Kidney glomerular epithelial cell (primary cell): Measurements from ENCODE around the gene ZNF519.
"Not testable (repeated sequence)": the region's sequence is repeated elsewhere in the genome, so short reads cannot be mapped to it uniquely, and the experiment has no call there.

Experiments used
- DNase-seq: peaks from one replicate; lab custom pipeline; 2025; lab: John Stamatoyannopoulos, UW

Gene ZNF519

DNA sequence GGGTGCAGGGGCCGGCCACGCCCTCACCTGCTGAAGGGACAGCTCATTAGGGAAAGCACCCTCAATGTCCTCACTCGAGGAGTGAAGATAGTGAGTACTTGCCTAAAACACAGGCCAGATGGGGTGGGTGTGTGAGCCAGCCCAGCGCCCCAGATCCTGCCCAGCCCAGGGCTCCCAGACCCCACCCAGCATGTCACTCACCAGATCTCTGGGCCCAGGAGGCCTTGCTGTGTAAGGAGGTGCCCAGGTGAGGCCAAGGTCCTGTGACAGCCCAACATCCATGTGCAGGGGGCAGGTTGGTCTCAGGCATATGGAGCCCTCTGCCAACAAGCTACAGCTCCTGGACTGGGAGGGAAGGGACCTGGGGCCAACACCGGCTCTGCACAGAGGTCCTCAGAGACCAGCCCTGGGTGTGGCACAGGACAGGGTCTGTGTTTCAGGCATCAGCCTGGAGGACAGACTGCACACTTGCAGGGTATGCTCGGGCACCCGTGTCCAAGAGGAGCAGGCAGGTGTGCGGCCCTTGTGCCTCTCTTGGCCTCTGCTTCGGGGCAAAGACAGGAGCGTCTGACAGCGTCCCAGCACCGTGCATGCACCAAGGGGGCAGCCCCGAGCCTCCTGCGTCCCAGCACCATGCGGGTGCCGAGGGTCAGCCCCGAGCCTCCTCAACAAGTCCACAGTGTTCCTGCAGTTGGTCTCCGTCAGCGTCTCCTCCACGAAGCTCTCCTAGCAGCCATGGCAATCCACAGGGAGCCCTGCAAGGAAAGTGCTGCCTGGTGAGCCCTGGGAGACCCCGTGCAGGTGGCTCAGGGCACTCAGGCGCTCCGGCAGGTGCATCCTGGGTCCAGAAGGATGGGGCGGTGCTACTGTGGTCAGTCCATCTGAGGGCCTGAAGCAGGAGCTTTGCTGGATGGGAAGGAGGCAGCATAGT lies 16.0 kb upstream of the ZNF519 start:
- not testable (repeated sequence) for DNase-seq

DNA sequence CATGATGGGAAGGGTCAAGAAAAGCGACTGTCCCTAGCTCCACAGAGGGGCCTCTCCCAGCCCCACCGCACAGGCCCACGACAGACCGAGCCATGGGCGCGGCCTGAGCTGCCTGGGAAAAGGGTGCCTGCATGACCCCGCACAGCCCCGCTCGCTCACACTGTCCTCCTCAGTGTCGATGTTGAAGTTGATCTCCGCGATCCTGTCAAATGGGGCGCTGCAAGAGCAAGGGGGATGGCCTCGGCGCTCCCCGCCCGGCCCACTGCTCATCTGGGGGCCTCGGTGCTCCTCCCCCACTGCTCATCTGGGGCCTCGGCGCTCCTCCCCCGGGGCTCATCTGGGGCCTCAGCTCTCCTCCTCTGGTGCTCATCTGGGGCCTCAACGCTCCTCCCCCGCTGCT lies 14.5 kb upstream of the ZNF519 start:
- DNase-seq: not testable (repeated sequence)

DNA sequence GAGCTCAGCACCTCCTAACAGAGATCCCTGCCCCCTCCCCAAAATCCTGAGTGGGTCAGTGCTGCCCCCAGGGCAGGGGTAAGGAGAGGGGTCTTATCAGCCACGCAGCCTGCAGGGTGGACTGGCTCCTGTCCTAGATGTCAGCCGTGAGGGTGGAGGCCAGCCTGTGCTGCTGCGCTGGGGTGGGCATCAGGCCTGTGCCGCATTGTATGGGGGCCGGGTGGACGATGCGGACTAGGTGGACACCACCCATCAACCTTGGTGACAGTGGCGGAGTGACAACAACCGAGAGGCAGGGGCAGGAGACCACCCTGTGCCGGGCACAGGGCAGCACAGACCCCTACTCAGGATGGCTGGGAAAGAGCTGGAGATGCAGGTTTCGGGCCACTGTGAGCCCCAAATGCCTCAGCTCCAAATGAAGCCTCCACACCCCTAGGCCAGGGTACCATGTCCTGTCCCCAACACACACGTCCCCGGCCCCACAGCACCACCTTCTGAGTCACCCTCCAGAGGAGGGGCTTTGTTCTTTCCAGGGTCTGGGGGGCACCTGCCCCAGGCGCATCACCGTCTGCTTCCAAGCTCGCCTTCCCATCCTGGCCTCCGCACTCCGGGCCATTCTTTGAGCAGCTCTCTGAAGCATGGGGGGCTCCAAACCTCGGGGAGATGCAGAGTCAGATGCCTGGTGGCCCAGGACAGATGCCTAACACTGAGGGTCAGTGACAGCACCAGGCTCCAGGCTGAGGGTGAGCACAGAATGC lies 13.5 kb upstream of the ZNF519 start:
- not testable (repeated sequence) for DNase-seq

DNA sequence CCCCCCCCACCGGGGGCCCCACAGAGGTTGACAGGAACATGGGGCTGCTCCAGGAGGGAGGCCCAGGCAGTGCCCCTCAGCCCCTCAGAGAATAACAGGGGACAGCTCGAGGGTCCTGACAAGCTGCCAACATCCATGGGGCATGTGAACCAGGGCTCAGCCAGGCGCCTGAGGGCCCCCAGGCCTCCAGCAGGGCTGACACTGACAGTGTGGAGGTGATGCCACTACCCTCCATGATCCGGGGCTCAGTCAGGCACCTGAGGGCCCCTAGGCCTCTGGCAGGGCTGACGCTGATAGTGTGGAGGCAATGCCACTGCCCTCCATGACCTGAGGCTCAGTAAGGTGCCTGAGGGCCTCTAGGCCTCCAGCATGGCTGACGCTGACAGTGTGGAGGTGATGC lies 12.8 kb upstream of the ZNF519 start:
- DNase-seq: not testable (repeated sequence)

DNA sequence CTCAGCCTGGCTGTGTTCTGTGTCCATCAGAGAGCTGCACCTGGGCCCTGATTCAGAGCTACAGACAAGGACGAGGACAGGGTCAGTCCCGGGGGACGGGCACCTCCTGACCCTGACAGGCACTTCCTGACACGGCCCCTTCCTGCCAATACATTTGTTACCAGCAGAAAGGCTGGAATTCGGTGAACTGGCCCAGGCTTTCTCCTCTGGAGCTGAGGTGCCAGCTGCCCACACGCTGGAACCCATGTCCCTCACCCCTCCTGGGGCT lies 12.3 kb upstream of the ZNF519 start:
- DNase-seq: no peak

DNA sequence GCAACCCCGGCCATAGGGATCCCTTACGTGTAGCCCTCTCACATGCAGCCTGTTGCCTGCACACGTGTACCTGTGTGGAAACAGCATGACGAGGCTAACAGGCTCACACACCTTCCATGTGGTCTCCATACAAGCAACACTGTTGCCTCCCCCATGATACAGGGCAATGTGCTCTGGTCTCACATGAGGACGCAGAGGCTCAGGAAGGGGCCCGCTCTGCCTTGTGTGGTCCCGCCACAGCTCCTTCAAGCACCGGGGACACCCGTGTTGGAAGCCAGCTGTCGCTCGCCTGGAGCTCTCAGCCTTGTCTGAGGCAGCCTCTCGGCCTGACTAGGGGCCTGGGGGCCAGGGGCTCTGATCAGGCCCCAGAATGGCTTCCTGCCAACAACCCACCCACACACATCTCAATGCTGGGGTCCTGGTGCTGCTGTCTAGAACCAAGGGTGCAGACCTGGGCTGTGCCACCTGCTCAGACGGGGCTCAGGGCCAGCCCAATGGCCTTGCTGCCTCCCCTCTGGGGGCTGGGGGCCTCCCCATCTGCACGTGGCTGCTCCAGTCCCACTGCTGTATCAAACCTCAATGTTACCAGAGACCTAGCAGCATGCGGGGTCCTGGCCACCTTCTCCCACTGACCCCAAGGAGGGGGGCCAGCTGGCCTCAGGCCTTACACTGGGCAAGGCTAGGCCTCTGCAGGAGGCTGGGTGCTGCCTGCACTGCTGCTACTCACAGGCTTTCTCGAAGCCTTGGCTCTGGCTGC lies 11.8 kb upstream of the ZNF519 start:
- DNase-seq: not testable (repeated sequence)

DNA sequence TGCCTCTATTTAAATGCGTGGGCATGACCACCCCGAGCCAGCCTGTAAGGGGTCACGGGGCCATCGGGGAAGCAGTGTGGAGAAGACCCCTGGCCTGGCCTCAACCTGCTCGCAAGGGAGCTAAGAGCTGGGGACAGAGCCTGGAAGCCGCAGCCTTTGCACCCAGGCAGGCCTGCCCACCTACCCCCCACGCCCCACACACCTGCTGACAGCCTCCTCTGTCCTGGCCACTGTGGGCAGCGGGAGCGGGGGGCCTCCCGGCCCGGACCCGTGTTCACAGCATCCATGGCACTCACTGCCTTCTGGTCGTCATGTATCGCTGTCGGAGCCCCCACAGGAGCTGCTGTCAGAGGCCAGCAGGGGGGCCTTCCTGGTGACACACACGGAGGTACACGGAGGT lies 11.2 kb upstream of the ZNF519 start:
- not testable (repeated sequence) for DNase-seq

DNA sequence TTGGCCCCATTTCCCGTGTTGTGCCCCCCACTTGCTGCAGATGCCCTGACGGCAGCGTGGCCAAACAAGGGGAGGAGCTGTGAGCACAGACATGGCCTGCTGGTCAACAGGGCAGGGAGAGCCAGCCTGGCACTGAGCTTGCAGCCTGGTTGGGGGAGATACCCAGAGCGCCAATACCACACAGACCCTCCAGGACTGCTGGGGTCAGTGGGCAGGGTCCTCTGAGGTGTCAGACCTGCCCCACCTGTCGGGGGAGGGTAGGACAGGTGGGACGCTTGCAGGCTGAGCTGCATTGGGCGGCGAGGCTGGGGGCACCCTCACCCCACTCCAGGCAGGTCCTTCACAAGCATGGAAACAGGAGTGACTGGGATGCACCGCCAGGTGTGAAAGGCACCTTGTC lies 9.9 kb upstream of the ZNF519 start:
- DNase-seq: not testable (repeated sequence)

DNA sequence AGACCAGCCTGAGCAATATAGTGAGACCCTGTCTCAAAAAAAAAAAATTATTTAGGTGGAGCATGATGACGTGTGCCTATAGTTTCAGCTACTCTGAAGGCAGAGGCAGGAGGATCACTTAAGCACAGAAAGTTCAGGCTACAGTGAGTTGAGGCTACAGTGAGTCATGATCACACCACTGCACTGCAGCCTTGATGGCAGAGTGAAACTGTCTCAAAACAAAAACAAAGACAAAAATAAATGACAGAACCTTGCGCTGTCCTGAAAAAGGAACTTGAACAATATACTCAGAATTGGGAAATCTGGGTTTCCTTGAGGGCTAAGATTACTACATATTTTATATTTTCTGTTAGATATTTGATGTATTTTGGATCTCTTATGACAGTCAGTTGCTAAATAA lies 7.3 kb upstream of the ZNF519 start:
- not testable (repeated sequence) for DNase-seq

DNA sequence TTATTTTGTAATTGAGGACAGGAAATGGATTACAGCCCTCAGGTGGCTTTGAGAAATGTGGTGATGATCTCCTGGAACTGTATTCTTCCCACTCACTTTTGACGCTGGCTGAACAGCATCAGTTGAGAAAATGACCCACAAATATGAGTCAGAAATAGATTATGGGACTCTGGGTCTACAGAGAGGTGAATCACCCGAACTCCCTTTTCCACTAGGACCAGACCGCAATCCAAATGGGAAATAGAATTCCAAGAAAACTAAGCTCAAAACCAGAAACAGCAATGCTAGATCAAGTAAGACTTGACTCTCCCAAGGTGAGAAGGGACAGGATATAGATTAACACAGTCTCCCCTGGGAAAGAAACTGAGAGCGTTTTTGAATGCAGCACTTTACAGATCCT lies 5.7 kb upstream of the ZNF519 start:
- DNase-seq: peak; percentile 7

DNA sequence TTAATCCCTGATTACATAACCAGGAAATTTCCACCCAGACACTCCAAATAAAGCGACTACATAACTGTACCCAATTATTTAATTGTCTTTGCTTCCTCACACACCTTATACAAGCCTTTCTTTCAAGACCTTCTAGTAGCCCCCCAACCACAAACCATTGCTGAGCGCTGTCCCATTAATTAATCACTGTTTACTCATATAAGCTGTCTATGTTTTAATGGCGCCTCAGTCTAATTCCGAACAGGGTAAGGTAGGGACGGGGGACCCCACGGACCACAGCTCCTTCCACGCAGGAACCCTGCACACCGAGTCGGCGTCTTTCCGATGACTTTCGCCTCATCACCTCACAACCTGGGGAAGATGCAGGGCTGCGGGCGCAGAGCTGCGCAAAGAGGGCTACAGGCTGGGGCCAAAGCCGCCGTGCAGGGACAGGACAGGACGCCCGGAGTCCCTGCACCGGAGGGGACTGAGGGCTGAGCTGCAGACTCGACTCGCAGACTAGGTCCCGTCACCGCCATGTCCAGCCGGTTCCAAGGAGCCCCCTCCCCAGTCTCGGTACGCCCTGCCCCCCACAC lies 452 bp downstream of the ZNF519 start:
- DNase-seq: not testable (repeated sequence)

DNA sequence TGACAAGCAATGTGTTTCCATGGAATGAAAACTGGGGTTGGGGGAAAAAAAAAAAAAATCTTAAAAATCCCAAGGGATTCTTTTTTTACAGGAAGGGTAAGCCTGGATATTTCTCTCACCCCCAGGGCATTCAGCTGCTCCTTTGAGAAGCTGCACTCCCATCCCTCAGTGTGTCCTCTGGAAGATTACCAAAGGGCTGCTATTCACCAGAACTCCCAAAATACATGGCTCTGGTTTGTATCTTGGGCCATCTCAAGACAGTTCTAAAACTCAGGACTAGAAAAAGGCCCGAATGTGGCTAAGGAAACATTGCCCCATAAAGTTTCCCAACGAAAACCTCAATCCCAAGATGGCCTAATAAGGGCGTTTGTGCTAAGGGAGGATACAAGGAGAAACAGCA lies 1.4 kb downstream of the ZNF519 start:
- not testable (repeated sequence) for DNase-seq

DNA sequence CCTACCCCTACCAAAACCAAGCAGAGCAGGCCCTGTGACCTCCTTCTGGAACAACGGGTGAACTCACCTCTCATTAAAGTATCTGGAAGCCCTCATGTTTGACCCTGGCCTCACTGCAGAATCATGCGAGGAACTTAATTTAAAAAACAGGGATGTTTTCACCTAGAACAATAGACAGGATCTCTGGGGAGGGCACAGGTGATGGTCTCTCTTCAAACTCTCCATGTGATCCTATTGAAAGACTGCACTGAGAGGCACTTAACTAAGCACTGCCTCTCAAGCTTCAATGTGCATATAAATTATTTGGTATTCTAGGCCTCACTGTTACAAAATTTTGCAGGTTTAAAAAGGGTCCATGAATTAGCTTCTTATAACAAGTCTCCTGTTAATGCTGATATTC lies 7.5 kb downstream of the ZNF519 start:
- no peak for DNase-seq

DNA sequence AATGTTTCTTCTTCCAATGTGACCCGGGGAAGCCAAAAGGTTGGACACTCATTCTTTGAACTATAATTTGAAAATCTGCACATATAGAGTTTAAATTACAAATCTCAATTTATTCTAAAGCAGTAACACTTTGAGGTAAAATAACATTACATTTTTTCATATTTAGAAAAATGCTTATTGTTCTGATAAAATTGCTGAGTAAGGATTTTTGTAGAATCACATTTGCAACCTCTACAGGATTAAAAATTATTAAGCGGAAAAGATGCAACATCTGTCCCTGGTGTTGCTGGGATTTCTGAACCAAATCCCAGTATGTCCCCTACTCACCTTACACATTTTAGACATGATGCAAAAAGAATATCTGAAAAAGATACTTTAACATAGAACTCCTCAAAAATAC lies 10.1 kb downstream of the ZNF519 start:
- DNase-seq: no peak

DNA sequence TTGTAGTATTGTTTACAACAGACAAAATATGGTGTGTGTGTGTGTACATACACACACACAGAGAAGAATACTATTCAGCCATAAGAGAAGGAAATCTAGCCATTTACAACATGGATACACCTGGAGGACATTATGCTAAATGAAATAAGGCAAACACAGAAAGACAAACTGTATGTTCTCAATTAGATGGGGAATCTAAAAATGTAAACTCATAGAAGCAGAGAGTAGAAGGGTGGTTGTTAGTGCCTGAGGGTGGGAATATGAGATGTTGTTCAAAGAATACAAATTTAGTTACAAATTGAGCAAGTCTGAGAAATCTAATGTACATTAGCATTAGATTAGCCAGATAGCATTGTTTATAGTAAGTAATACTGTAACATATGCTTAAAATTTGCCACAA lies 11.3 kb downstream of the ZNF519 start:
- DNase-seq: no peak

DNA sequence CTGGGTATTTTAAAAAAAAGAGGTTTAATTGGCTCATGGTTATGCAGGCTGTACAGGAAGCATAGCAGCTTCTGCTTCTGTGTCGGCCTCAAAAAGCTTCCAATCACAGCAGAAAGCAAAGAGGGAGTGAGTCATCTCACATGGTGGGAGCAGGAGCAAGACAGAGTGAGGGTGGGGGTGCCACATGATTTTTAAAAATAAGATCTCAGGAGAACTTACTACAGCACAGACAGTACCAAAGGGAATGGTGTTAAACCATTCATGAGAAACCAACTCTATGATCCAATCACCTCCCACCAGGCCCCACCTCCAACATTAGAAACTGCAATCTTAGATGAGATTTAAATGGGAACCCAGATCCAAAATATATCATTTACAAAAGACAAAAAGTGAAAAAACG lies 14.6 kb downstream of the ZNF519 start:
- no peak for DNase-seq

DNA sequence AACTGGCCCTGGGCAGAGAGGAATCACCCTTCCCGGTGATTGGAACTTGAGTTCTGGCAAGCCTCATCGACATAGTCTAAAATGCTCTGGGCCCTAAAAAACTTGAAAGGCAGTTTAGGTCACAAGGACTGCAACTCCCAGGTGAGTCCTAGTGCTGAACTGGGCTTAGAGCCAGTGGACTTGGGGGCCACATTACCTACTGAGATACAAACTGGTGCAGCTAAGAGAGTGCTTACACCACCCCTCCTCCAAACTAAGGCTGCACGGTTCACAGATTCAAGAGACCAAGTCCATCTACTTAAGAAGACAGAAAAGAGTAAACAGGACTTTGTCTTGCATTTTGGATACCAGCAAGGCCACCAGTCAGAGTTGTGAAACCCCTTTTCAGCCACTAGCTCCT lies 25.3 kb downstream of the ZNF519 start:
- no peak for DNase-seq

DNA sequence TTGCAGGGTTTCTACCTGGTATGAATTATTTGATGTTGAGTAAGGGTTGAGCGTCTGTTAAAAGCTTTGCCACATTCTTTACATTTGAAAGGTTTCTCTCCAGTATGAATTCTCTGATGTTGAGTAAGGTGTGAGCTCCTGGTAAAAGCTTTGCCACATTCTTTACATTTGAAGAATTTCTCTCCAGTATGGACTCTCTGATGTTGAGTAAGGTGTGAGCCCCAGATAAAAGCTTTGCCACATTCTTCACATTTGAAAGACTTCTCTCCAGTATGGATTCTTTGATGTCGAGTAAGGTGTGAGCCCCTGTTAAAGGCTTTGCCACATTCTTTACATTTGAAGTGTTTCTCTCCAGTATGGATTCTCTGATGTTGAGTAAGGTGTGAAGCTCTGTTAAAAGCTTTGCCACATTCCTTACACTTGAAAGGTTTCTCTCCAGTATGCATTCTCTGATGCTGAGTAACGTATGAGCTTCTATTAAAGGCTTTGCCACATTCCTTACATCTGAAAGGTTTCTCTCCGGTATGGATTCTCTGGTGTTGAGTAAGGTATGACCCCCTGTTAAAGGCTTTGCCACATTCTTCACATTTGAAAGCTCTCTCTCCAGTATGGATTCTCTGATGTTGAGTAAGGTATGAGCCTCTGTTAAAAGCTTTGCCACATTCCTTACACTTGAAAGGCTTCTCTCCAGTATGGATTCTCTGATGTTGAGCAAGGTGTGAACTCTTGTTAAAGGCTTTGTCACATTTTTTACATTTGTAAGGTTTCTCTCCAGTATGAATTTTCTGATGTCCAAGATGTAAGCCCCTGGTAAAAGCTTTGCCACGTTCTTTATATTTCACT lies 27.1 kb downstream of the ZNF519 start:
- no peak for DNase-seq

DNA sequence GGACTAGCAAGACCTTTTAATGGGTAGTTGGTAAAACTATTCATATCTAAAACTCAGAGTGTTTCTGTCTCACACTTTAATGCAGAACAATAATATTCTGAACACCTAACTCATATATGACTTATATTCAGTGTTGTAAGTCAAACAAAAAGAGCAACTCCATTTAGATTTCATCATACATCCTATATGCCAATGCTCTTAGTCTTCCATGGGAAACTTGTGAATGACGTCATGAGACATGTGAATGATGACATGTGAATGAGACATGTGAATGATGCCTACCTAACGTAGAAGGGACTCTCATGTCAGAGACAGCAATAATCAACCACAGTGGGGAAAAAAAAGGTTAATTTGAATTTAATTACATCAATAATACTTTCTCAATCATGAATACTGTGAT lies 28.0 kb downstream of the ZNF519 start:
- no peak for DNase-seq

DNA sequence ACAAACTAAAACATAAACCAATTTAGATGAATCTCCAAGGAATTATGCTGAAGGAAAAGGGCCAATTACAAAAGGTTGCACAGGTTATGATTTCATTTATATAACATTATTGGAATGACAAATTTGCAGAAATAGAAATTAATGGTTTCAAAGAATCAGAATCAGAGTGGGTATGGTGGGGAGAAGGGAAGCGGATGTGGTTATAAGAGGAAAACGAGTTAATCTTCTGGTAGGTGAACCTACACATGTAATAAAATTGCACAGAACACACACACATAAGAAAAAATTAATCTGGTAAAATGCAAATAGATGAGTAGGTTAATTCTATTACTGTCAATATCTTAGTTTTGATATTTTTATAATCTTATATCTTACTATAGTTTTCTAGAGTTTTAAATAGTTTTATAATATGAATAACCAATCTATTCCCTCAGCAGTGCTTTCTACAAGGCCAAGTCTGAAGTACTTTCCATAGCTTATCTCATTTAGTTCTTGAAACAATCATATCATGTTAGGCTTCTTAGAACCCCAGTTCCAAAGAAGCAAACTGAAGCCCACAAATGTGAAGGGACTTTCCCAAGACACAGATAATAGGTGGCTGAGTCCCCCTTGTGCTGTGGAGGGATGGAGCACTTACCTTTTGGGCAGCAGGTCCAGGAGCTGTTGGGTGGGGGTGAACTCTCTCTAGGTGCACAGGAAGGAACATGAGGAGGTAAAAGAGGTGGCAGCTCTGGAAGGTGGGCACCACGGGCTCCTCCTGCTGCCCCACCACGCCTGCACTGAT lies 31.5 kb downstream of the ZNF519 start:
- no peak for DNase-seq

DNA sequence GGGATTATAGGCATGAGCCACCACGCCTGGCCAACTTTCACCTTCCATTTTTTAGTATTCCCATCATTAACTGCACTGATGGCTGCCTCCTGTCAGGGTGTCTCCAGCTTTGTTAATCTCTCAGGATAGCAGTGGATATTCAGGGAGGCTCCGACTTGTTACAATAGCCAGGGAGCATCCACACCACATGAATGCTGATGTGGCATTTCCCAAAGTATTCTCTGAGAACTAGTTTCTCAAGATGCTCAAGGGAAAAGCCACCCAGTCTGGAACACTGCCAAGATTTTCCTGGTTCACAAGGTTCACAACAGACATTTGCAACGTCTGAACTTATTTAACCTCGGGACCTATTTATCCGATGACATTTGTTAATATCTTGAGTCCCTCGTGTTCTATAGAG lies 33.8 kb downstream of the ZNF519 start:
- DNase-seq: no peak
